MCF 10A (cell line): ENCODE measurements around the gene FARP1. TPM values are rescaled to one million over a fixed set of nuclear protein-coding genes. Genes with fewer than 3 reads are reported as not detected.

Experiments
- BruUV-seq: library from RNA; stranded (reverse); fragments of 400-500 nt; replicated peaks from 2 replicates; lab custom pipeline; 2021; lab: Mats Ljungman, UMichigan
- CTCF ChIA-PET: fragments of 300-600 bp; sonication (Branson Sonifier 250); formaldehyde crosslinking; extraction: SDS; loops from one replicate; lab custom pipeline; 2021; ENCODE audit warnings: antibody characterized with exemption, inconsistent platforms; lab: Yijun Ruan, JAX
- POLR2A ChIA-PET: fragments of 300-600, 350-650 bp; sonication (Branson Sonifier 250); formaldehyde crosslinking; extraction: SDS; loops from one replicate; lab custom pipeline; 2020; ENCODE audit warnings: antibody characterized with exemption, inconsistent platforms; lab: Yijun Ruan, JAX
- DNase-seq: peaks from one replicate; pipeline ENCODE4 v3.0.0-alpha.2; 2018; ENCODE audit not compliant: unreplicated experiment
- H3K27ac Mint-ChIP-seq: one replicate; pipeline ENCODE4 v1.8.0; 2022; ENCODE audit warnings: mild to moderate bottlenecking, low read depth, mixed read lengths; ENCODE audit not compliant: unreplicated experiment
- H3K27me3 Mint-ChIP-seq: one replicate; pipeline ENCODE4 v1.8.0; 2022; ENCODE audit warnings: mixed read lengths; ENCODE audit not compliant: insufficient read depth, unreplicated experiment
- H3K36me3 Mint-ChIP-seq: one replicate; pipeline ENCODE4 v1.8.0; 2022; ENCODE audit warnings: mild to moderate bottlenecking, moderate library complexity, mixed read lengths; ENCODE audit not compliant: insufficient read depth, unreplicated experiment
- H3K4me1 Mint-ChIP-seq: one replicate; pipeline ENCODE4 v1.8.0; 2022; ENCODE audit warnings: mixed read lengths; ENCODE audit not compliant: insufficient read depth, unreplicated experiment
- H3K4me3 Mint-ChIP-seq: one replicate; pipeline ENCODE4 v1.8.0; 2022; ENCODE audit warnings: mild to moderate bottlenecking, moderate library complexity, mixed read lengths; ENCODE audit not compliant: unreplicated experiment
- H3K9me3 Mint-ChIP-seq: one replicate; pipeline ENCODE4 v1.8.0; 2022; ENCODE audit warnings: mixed read lengths; ENCODE audit not compliant: unreplicated experiment
- intact Hi-C: fragments of 100-400 bp; cut with micrococcal nuclease; formaldehyde crosslinking; loops from 2 replicates; pipeline ENCODE4 v1.14.1; 2022
- total RNA-seq: library from RNA; stranded (reverse); gene quantifications from 2 replicates; pipeline ENCODE4 v1.2.3, GENCODE V29; 2022
- TF ChIP-seq, protein P1 (sequence below): fragments of 200-600 bp; IDR thresholded peaks from one replicate; pipeline ENCODE4 v1.8.0; 2022; ENCODE audit warnings: antibody characterized with exemption, mild to moderate bottlenecking; ENCODE audit not compliant: unreplicated experiment

Gene FARP1
- total RNA-seq, 1 experiment from 2014 or later: 30.1 TPM

DNA sequence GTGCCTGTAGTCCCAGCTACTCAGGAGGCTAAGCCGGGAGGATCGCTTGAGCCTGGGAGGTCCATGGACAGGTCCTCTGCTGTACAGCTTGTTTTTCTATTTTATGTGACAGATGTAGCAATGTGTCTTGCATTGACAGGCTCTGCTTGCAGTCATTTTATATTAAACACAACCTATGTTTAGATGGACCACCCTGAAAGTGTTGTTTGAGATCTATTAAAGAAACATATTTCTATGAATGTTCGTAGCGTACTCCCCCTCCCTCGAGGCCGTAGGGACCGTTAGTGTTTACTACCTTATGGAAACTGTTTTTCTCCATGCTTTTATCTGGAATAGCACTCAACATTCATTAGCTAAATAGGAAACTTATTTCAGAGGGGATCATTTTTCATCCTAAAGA lies 99.1 kb downstream of the FARP1 start:
- no peak for DNase-seq
- Mint-ChIP-seq H3K4me1 (no peaks in the 10 kb centered on the region), H3K27me3 (no peaks in the 10 kb centered on the region), H3K9me3 (no peaks in the 10 kb centered on the region), H3K27ac (no peak overlapping the region), H3K4me3 (no peak overlapping the region), H3K36me3 (no peaks in the 10 kb centered on the region)
- CTCF ChIA-PET: no interaction called here
- POLR2A ChIA-PET: no interaction called here
- intact Hi-C loops: no loop called here
- TF ChIP-seq, protein P1, sequence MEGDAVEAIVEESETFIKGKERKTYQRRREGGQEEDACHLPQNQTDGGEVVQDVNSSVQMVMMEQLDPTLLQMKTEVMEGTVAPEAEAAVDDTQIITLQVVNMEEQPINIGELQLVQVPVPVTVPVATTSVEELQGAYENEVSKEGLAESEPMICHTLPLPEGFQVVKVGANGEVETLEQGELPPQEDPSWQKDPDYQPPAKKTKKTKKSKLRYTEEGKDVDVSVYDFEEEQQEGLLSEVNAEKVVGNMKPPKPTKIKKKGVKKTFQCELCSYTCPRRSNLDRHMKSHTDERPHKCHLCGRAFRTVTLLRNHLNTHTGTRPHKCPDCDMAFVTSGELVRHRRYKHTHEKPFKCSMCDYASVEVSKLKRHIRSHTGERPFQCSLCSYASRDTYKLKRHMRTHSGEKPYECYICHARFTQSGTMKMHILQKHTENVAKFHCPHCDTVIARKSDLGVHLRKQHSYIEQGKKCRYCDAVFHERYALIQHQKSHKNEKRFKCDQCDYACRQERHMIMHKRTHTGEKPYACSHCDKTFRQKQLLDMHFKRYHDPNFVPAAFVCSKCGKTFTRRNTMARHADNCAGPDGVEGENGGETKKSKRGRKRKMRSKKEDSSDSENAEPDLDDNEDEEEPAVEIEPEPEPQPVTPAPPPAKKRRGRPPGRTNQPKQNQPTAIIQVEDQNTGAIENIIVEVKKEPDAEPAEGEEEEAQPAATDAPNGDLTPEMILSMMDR: no peak
- BruUV-seq: no TSS peak

DNA sequence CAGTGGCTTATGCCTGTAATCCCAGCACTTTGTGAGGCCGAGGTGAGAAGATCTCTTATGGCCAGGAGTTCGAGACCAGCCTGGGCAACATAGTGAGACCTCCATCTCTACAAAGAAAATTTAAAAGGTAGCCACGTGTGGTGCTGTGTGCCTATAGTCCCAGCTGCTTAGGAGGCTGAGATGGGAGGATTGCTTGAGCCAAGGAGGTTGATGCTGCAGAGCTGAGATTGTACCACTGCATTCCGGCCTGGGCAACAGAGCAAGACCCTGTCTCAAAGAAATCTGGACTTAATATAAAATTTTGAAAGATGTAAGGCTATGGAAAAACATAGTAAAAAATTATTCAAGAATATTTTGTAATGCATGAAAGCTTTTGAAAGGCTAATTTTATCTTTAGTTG lies 99.5 kb downstream of the FARP1 start:
- Mint-ChIP-seq H3K27me3 (no peaks in the 10 kb centered on the region), H3K36me3 (no peaks in the 10 kb centered on the region), H3K9me3 (no peaks in the 10 kb centered on the region), H3K4me3 (no peak overlapping the region), H3K27ac (no peak overlapping the region), H3K4me1 (no peaks in the 10 kb centered on the region)
- CTCF ChIA-PET: no interaction called here
- intact Hi-C loops: no loop called here
- POLR2A ChIA-PET: no interaction called here
- no TSS peak for BruUV-seq
- no peak for DNase-seq
- TF ChIP-seq, protein P1: no peak

DNA sequence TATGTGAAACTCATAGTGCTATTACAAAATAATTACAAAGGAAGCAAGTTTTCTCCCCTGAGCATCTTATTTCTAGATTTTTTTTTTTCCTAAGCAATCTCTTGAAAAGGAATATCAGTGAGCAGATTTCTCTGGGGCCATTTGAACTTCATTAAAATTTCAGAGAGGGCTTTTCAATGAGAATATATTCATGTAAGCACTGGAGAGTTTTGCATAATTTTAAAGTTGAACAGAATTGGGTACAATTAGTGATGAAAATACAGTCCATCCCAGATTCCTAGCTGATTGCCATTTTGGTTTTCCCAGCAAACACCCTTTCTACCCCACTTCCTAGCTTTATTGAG lies 101.0 kb downstream of the FARP1 start:
- H3K27ac Mint-ChIP-seq: no peak overlapping the region
- H3K4me1 Mint-ChIP-seq: no peaks in the 10 kb centered on the region
- no peak overlapping the region for H3K4me3 Mint-ChIP-seq
- intact Hi-C loops: no loop called here
- CTCF ChIA-PET: interaction anchor here (0.7 to 1.3 kb wide), 2 partner anchors 41 to 153 kb away, joined by 3 to 4 read pairs; no protein-coding TSS in a partner anchor
- H3K36me3 Mint-ChIP-seq: no peaks in the 10 kb centered on the region
- TF ChIP-seq, protein P1: no peak
- BruUV-seq: no TSS peak
- H3K9me3 Mint-ChIP-seq: no peaks in the 10 kb centered on the region
- H3K27me3 Mint-ChIP-seq: no peaks in the 10 kb centered on the region
- no peak for DNase-seq
- POLR2A ChIA-PET: no interaction called here

DNA sequence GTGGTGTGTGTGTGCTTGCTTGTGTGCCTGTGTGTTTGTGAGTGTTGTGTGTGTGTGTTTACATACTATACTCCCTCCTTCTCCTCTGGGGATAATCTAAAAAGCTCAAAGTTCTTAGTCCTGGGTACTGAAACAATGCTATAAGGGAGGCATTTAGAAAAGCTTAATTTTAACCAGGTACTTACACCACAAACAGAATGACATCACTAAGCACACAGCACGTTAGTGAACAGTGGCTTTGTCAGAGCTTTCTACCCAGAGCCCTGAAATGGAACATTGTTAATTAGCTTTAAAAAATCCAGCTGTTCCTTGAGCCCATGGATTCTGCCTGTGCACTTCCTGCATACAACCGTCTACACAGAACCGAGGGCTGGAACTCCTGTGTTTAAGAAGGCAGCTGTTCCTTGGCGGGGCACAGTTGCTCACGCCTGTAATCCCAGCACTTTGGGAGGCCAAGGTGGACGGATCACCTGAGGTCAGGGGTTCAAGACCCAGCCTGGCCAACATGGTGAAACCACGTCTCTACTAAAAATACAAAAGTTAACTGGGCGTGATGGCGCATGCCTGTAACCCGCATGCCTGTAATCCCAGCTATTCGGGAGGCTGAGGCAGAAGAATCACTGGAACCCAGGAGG lies 103.8 kb downstream of the FARP1 start:
- TF ChIP-seq, protein P1: no peak
- H3K27me3 Mint-ChIP-seq: no peaks in the 10 kb centered on the region
- H3K4me1 Mint-ChIP-seq: no peaks in the 10 kb centered on the region
- DNase-seq: no peak
- no TSS peak for BruUV-seq
- ChIA-PET POLR2A (interaction anchor here (0.6 kb wide), 1 partner anchor 23 kb away, joined by 3 read pairs; no protein-coding TSS in a partner anchor), CTCF (interaction anchor here (0.8 to 1.3 kb wide), 2 partner anchors 9 to 158 kb away, joined by 3 to 4 read pairs; no protein-coding TSS in a partner anchor)
- no peaks in the 10 kb centered on the region for H3K9me3 Mint-ChIP-seq
- H3K36me3 Mint-ChIP-seq: no peaks in the 10 kb centered on the region
- no peak overlapping the region for H3K4me3 Mint-ChIP-seq
- no peak overlapping the region for H3K27ac Mint-ChIP-seq
- intact Hi-C loops: no loop called here
